A549 treated with AZD2906 at 1 μM for 4 hours (cell line): ENCODE measurements around the gene GYG2. TPM values are rescaled to one million over a fixed set of nuclear protein-coding genes. Genes with fewer than 3 reads are reported as not detected.

ENCODE experiments used
- total RNA-seq: library from RNA; stranded (reverse); fragments of 200-300 nt; extraction: Qiagen RNA extraction; gene quantifications from 5 replicates; pipeline ENCODE4 v1.2.3, GENCODE V29; 2022

GYG2 gene
- 4.0 to 5.1 TPM (median 4.5 TPM) in 5 replicates for total RNA-seq

DNA sequence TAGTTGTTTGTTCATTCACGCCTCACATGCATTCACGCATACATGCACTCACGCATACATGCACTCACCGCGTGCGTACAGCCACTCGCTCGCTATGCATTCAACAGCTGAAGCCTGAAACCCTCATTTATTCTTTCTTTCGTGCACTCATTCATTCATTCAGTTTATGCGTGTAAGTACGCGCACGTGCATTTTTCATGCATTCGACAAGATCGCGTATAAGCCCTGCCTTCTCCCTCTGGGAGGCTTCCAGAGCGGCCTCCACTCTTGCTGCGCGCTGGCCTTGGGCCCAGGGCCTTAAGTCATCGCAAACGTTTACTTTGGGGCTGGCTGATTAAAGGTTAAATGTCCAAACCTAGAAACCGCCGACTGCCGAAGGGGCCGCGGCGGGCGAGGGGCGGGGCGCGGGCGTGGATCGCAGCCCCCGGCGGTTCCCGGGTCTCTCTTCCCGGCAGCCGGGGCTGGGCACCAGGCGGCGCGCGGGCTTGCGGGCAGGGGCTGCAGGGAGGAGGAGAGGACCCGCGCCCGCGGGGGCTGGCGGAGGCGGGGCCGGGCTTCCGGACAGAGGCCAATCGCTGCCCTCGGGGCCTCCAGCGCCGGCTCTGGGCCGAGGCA, at the start of gene GYG2:
Gene GYG2 (plus strand): TSS at position 587 of the 615 bp plus-strand sequence. CDS start 1,259 bp downstream, outside the sequence.

DNA sequence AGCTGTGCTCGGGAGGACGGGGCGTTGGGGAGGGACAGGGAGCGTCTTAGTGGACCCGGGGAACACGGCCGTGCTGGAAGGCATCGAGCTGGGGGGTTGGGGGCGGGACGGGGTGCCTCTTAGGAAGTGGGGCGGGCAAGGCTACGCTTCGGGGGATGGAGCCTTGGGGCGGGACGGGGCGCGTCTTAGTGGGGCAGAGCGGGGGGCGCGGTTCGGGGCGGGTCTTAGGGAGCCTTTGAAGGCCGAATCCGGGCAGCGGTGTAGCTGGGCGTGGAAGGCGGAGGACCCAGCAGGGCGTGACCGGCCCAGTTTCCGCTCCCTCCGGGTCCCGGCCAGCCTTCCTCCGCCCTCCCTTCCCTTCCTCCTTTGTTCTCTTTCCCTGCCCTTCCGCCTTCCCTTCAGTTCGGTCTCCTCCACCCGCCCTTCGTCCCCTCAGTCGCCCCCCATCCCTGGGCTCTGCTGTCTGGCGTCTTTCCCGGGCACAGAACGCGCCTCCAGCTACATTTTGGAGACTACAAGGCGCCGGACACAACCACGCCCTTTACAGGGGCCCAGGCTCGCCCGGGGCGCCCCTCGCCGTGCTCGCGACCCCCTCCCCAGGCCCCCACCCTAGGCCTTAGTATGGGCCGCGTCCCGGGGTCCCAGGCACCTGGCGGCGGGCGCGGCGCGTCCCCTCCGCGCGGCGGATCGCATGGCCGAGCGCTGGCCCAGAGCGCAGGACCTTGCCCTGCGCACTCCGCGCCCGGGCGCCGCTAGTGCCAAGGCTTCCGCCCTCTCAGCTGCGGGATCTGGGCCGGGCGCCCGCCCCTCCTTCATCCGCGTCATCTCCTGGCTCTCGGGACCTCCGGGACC, 100.1 kb downstream of the GYG2 start, which contains the start of gene ARSD:
Gene ARSD (minus strand): TSS at position 757 of the 852 bp plus-strand sequence. CDS start 64 bp downstream, at position 693.

Other genes starting within 250 kb of the GYG2 start
- 324 to 354 TPM (median 345 TPM) in 5 replicates for gene CD99, start 137.6 kb upstream of the GYG2 start, total RNA-seq
- gene XG, start 76.9 kb upstream of the GYG2 start, total RNA-seq = 0.02 to 0.09 TPM (median 0.06 TPM) in 4 of 5 replicates, not detected in the other
- 12.4 to 15.7 TPM (median 12.8 TPM) in 5 replicates for gene ARSD, start 100.4 kb downstream of the GYG2 start, total RNA-seq
- gene ARSH, start 177.6 kb downstream of the GYG2 start, total RNA-seq = not detected in 5 replicates
- gene ARSF, start 212.5 kb downstream of the GYG2 start, total RNA-seq = not detected in 5 replicates